ENCODE results near the gene FAM162B. TPM values are rescaled to one million over a fixed set of nuclear protein-coding genes. Genes with fewer than 3 reads are reported as not detected.
"Not testable (repeated sequence)": the region's sequence is repeated elsewhere in the genome, so short reads cannot be mapped to it uniquely, and the experiment has no call there.

Gene FAM162B
- polyA plus RNA-seq, 1 donor = 0.73 TPM

GRCh38 chr6:116767715-116768114, 2.2 kb upstream of the FAM162B start:
- DNase-seq = no peak
- H3K4me1 ChIP-seq (ENCODE audit: control insufficient read depth, insufficient read depth, low read length) = no peaks in the 10 kb centered on the region
- WGBS (ENCODE audit: insufficient coverage, low lambda C conversion rate) = 79% methylated on average over 2 of the region's 2 CpGs
- H3K4me3 ChIP-seq (ENCODE audit: low read length) = no peak overlapping the region
- H3K27me3 ChIP-seq (ENCODE audit: control insufficient read depth, insufficient read depth, low read length) = peaks cover 37% of the 10 kb centered on the region
- H3K9me3 ChIP-seq (ENCODE audit: control insufficient read depth, low read depth, low read length) = peaks cover 7% of the 10 kb centered on the region
- H3K36me3 ChIP-seq (ENCODE audit: control insufficient read depth, insufficient read depth, low read length) = no peaks in the 10 kb centered on the region
- no peak overlapping the region for H3K27ac ChIP-seq (ENCODE audit: low read length)

- WGBS (ENCODE audit: insufficient coverage, low lambda C conversion rate) = no CpG with 5 or more reads among the region's 5 CpGs
- H3K4me3 ChIP-seq (ENCODE audit: low read length) = no peak overlapping the region
- no peaks in the 10 kb centered on the region for H3K36me3 ChIP-seq (ENCODE audit: control insufficient read depth, insufficient read depth, low read length)
- H3K9me3 ChIP-seq (ENCODE audit: control insufficient read depth, low read depth, low read length) = peaks cover 7% of the 10 kb centered on the region
- no peaks in the 10 kb centered on the region for H3K4me1 ChIP-seq (ENCODE audit: control insufficient read depth, insufficient read depth, low read length)
- H3K27ac ChIP-seq (ENCODE audit: low read length) = no peak overlapping the region
- peaks cover 37% of the 10 kb centered on the region for H3K27me3 ChIP-seq (ENCODE audit: control insufficient read depth, insufficient read depth, low read length)
- DNase-seq = no peak
Measured at GRCh38 chr6:116766506-116767176, 1.1 kb upstream of the FAM162B start.

- Histone ChIP-seq H3K36me3 (ENCODE audit: control insufficient read depth, insufficient read depth, low read length) (no peaks in the 10 kb centered on the region), H3K4me3 (ENCODE audit: low read length) (peak overlapping the region; percentile 38), H3K27me3 (ENCODE audit: control insufficient read depth, insufficient read depth, low read length) (peaks cover 39% of the 10 kb centered on the region), H3K9me3 (ENCODE audit: control insufficient read depth, low read depth, low read length) (peaks cover 7% of the 10 kb centered on the region), H3K27ac (ENCODE audit: low read length) (no peak overlapping the region), H3K4me1 (ENCODE audit: control insufficient read depth, insufficient read depth, low read length) (no peaks in the 10 kb centered on the region)
- DNase-seq = no peak
- WGBS (ENCODE audit: insufficient coverage, low lambda C conversion rate) = no CpG with 5 or more reads among the region's 19 CpGs
Measured at GRCh38 chr6:116764629-116764960, 924 bp downstream of the FAM162B start.

- DNase-seq = no peak
- Histone ChIP-seq H3K4me1 (ENCODE audit: control insufficient read depth, insufficient read depth, low read length) (no peaks in the 10 kb centered on the region), H3K9me3 (ENCODE audit: control insufficient read depth, low read depth, low read length) (peaks cover 7% of the 10 kb centered on the region), H3K36me3 (ENCODE audit: control insufficient read depth, insufficient read depth, low read length) (no peaks in the 10 kb centered on the region), H3K27ac (ENCODE audit: low read length) (no peak overlapping the region), H3K4me3 (ENCODE audit: low read length) (peak overlapping the region; percentile 38), H3K27me3 (ENCODE audit: control insufficient read depth, insufficient read depth, low read length) (peaks cover 39% of the 10 kb centered on the region)
- 74% methylated on average over 3 of the region's 11 CpGs for WGBS (ENCODE audit: insufficient coverage, low lambda C conversion rate)
Measured at GRCh38 chr6:116763906-116764628, 1.5 kb downstream of the FAM162B start.

GRCh38 chr6:116763048-116763447, 2.5 kb downstream of the FAM162B start:
- no peak overlapping the region for H3K4me3 ChIP-seq (ENCODE audit: low read length)
- H3K27ac ChIP-seq (ENCODE audit: low read length) = no peak overlapping the region
- peaks cover 7% of the 10 kb centered on the region for H3K9me3 ChIP-seq (ENCODE audit: control insufficient read depth, low read depth, low read length)
- H3K36me3 ChIP-seq (ENCODE audit: control insufficient read depth, insufficient read depth, low read length) = no peaks in the 10 kb centered on the region
- DNase-seq = no peak
- no peaks in the 10 kb centered on the region for H3K4me1 ChIP-seq (ENCODE audit: control insufficient read depth, insufficient read depth, low read length)
- peaks cover 39% of the 10 kb centered on the region for H3K27me3 ChIP-seq (ENCODE audit: control insufficient read depth, insufficient read depth, low read length)

- H3K27me3 ChIP-seq (ENCODE audit: control insufficient read depth, insufficient read depth, low read length) = peaks cover 36% of the 10 kb centered on the region
Measured at GRCh38 chr6:116762235-116762634, 3.3 kb downstream of the FAM162B start.

GRCh38 chr6:116761779-116762178, 3.7 kb downstream of the FAM162B start:
- no peaks in the 10 kb centered on the region for H3K36me3 ChIP-seq (ENCODE audit: control insufficient read depth, insufficient read depth, low read length)
- peaks cover 32% of the 10 kb centered on the region for H3K27me3 ChIP-seq (ENCODE audit: control insufficient read depth, insufficient read depth, low read length)
- no peak overlapping the region for H3K27ac ChIP-seq (ENCODE audit: low read length)
- no peak for DNase-seq
- H3K4me1 ChIP-seq (ENCODE audit: control insufficient read depth, insufficient read depth, low read length) = no peaks in the 10 kb centered on the region
- no CpG with 5 or more reads among the region's 4 CpGs for whole genome bisulfite sequencing (ENCODE audit: insufficient coverage, low lambda C conversion rate)
- H3K4me3 ChIP-seq (ENCODE audit: low read length) = no peak overlapping the region
- peaks cover 7% of the 10 kb centered on the region for H3K9me3 ChIP-seq (ENCODE audit: control insufficient read depth, low read depth, low read length)

More at GRCh38 chr6:116762235-116762634, 3.3 kb downstream of the FAM162B start:
- no peak overlapping the region for H3K4me3 ChIP-seq (ENCODE audit: low read length)
- WGBS (ENCODE audit: insufficient coverage, low lambda C conversion rate) = 100% methylated on average over 1 of the region's 1 CpG
- H3K9me3 ChIP-seq (ENCODE audit: control insufficient read depth, low read depth, low read length) = peaks cover 7% of the 10 kb centered on the region
- no peak for DNase-seq
- H3K4me1 ChIP-seq (ENCODE audit: control insufficient read depth, insufficient read depth, low read length) = no peaks in the 10 kb centered on the region
- no peak overlapping the region for H3K27ac ChIP-seq (ENCODE audit: low read length)
- H3K36me3 ChIP-seq (ENCODE audit: control insufficient read depth, insufficient read depth, low read length) = no peaks in the 10 kb centered on the region

GRCh38 chr6:116745176-116745575, 20.3 kb downstream of the FAM162B start:
- Histone ChIP-seq H3K36me3 (ENCODE audit: control insufficient read depth, insufficient read depth, low read length) (no peaks in the 10 kb centered on the region), H3K4me3 (ENCODE audit: low read length) (no peak overlapping the region), H3K27ac (ENCODE audit: low read length) (no peak overlapping the region), H3K9me3 (ENCODE audit: control insufficient read depth, low read depth, low read length) (no peaks in the 10 kb centered on the region), H3K27me3 (ENCODE audit: control insufficient read depth, insufficient read depth, low read length) (no peaks in the 10 kb centered on the region), H3K4me1 (ENCODE audit: control insufficient read depth, insufficient read depth, low read length) (no peaks in the 10 kb centered on the region)
- DNase-seq = no peak
- 57% methylated on average over 1 of the region's 5 CpGs for WGBS (ENCODE audit: insufficient coverage, low lambda C conversion rate)

GRCh38 chr6:116741571-116741970, 23.9 kb downstream of the FAM162B start:
- H3K9me3 ChIP-seq (ENCODE audit: control insufficient read depth, low read depth, low read length) = no peaks in the 10 kb centered on the region
- WGBS (ENCODE audit: insufficient coverage, low lambda C conversion rate) = no CpG with 5 or more reads among the region's 1 CpG

GRCh38 chr6:116740486-116740885, 25.0 kb downstream of the FAM162B start:
- not testable (repeated sequence) for H3K4me3 ChIP-seq (ENCODE audit: low read length); H3K27ac ChIP-seq (ENCODE audit: low read length); DNase-seq; H3K9me3 ChIP-seq (ENCODE audit: control insufficient read depth, low read depth, low read length); H3K27me3 ChIP-seq (ENCODE audit: control insufficient read depth, insufficient read depth, low read length); H3K36me3 ChIP-seq (ENCODE audit: control insufficient read depth, insufficient read depth, low read length); H3K4me1 ChIP-seq (ENCODE audit: control insufficient read depth, insufficient read depth, low read length)
- no CpG with 5 or more reads among the region's 3 CpGs for WGBS (ENCODE audit: insufficient coverage, low lambda C conversion rate)

More at GRCh38 chr6:116741571-116741970, 23.9 kb downstream of the FAM162B start:
- Histone ChIP-seq H3K36me3 (ENCODE audit: control insufficient read depth, insufficient read depth, low read length) (peaks cover 2% of the 10 kb centered on the region), H3K4me1 (ENCODE audit: control insufficient read depth, insufficient read depth, low read length) (no peaks in the 10 kb centered on the region), H3K27ac (ENCODE audit: low read length) (no peak overlapping the region), H3K27me3 (ENCODE audit: control insufficient read depth, insufficient read depth, low read length) (no peaks in the 10 kb centered on the region), H3K4me3 (ENCODE audit: low read length) (no peak overlapping the region)
- no peak for DNase-seq

GRCh38 chr6:116737004-116737403, 28.5 kb downstream of the FAM162B start:
- Histone ChIP-seq H3K36me3 (ENCODE audit: control insufficient read depth, insufficient read depth, low read length) (peaks cover 4% of the 10 kb centered on the region), H3K27me3 (ENCODE audit: control insufficient read depth, insufficient read depth, low read length) (no peaks in the 10 kb centered on the region)
- DNase-seq = no peak

More at GRCh38 chr6:116737004-116737403, 28.5 kb downstream of the FAM162B start:
- H3K27ac ChIP-seq (ENCODE audit: low read length) = no peak overlapping the region
- 100% methylated on average over 2 of the region's 3 CpGs for WGBS (ENCODE audit: insufficient coverage, low lambda C conversion rate)
- H3K4me3 ChIP-seq (ENCODE audit: low read length) = no peak overlapping the region
- H3K4me1 ChIP-seq (ENCODE audit: control insufficient read depth, insufficient read depth, low read length) = no peaks in the 10 kb centered on the region
- peaks cover 4% of the 10 kb centered on the region for H3K9me3 ChIP-seq (ENCODE audit: control insufficient read depth, low read depth, low read length)
